ENCODE measurements around the gene DDX1. TPM values are rescaled to one million over a fixed set of nuclear protein-coding genes. Genes with fewer than 3 reads are reported as not detected.

Gene DDX1
- total RNA-seq, 1 donor from 2014 or later = 255 TPM

DNA sequence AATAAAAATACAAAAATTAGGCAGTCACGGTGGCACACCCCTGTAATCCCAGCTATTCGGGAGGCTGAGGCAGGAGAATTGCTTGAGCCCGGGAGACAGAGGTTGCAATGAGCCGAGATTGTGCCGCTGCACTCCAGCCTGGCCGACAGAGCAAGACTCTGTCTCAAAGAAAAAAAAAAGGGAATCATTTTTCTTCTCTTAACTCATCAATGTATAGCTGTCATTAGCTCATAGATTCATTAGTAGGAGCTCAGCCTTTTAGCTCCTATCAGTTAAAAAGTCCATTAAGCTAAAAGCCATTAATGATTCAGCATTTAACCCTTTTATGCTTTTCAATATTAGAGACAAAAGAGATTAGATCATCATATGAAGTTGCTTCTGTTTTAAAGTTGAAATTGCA is 24.8 kb upstream of the DDX1 start:
- Mint-ChIP-seq H3K9me3 (ENCODE audit: unreplicated experiment) (no peaks in the 10 kb centered on the region), H3K36me3 (ENCODE audit: unreplicated experiment) (no peaks in the 10 kb centered on the region), H3K27me3 (ENCODE audit: unreplicated experiment) (no peaks in the 10 kb centered on the region), H3K27ac (ENCODE audit: unreplicated experiment) (no peak overlapping the region), H3K4me3 (ENCODE audit: unreplicated experiment) (no peak overlapping the region), H3K4me1 (ENCODE audit: low read depth, unreplicated experiment) (peaks cover 5% of the 10 kb centered on the region)
- TF ChIP-seq CTCF (IDR thresholded peaks at IDR 0.05; ENCODE audit: partially characterized antibody, unreplicated experiment) = no peak
- DNase-seq = no peak

GRCh38 chr2:15568874-15569273 is 22.8 kb upstream of the DDX1 start:
- no peak overlapping the region for H3K4me3 Mint-ChIP-seq (ENCODE audit: unreplicated experiment)
- no peak overlapping the region for H3K27ac Mint-ChIP-seq (ENCODE audit: unreplicated experiment)
- no peak for TF ChIP-seq CTCF (IDR thresholded peaks at IDR 0.05; ENCODE audit: partially characterized antibody, unreplicated experiment)
- no peak for DNase-seq
- H3K4me1 Mint-ChIP-seq (ENCODE audit: low read depth, unreplicated experiment) = peaks cover 2% of the 10 kb centered on the region
- no peaks in the 10 kb centered on the region for H3K27me3 Mint-ChIP-seq (ENCODE audit: unreplicated experiment)
- H3K9me3 Mint-ChIP-seq (ENCODE audit: unreplicated experiment) = no peaks in the 10 kb centered on the region
- no peaks in the 10 kb centered on the region for H3K36me3 Mint-ChIP-seq (ENCODE audit: unreplicated experiment)

DNA sequence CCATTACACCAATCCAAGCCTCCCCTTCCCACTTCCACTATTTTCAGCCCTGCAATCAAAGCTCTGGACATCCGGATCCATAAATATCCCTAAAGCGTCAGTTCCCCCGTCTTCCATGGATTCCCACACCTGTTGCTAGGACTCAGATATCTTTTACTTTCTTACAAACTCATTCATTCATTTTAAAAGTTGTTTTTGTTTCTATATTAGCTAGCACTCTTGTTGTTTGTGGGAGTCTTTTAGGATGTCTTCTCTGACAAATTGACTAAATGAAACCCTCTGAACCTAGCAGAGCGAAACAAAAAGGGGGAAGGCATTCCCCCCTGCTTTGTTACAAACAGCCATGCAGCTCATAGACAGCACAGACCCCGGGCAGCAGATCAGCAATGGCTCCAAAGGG is 21.6 kb upstream of the DDX1 start:
- H3K9me3 Mint-ChIP-seq (ENCODE audit: unreplicated experiment) = no peaks in the 10 kb centered on the region
- peaks cover 2% of the 10 kb centered on the region for H3K4me1 Mint-ChIP-seq (ENCODE audit: low read depth, unreplicated experiment)
- TF ChIP-seq CTCF (IDR thresholded peaks at IDR 0.05; ENCODE audit: partially characterized antibody, unreplicated experiment) = no peak
- H3K27ac Mint-ChIP-seq (ENCODE audit: unreplicated experiment) = no peak overlapping the region
- no peaks in the 10 kb centered on the region for H3K36me3 Mint-ChIP-seq (ENCODE audit: unreplicated experiment)
- H3K27me3 Mint-ChIP-seq (ENCODE audit: unreplicated experiment) = no peaks in the 10 kb centered on the region
- H3K4me3 Mint-ChIP-seq (ENCODE audit: unreplicated experiment) = no peak overlapping the region
- DNase-seq = no peak

DNA sequence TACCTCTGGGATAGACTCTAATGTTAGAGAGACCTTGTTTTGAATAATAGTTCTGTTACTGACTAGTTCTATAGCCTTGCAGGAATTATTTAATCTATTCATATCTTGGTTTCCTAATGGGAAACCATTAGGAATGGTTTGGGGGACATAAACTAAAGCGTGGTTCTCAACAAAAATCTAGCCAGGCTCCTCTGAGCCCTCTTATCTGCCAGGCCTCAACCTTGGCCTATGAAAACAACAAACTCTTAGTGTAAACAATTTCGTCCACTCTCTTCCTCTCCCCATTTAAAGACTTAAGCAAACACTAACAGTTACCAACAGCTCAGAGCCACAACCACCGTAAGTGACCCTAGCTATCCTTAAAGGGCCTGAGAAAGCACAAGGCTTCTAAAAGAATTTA is 19.9 kb upstream of the DDX1 start:
- Mint-ChIP-seq H3K27me3 (ENCODE audit: unreplicated experiment) (no peaks in the 10 kb centered on the region), H3K9me3 (ENCODE audit: unreplicated experiment) (no peaks in the 10 kb centered on the region)
- DNase-seq = no peak

More for the DNA sequence above, 19.9 kb upstream of the DDX1 start:
- no peak overlapping the region for H3K27ac Mint-ChIP-seq (ENCODE audit: unreplicated experiment)
- no peak for TF ChIP-seq CTCF (IDR thresholded peaks at IDR 0.05; ENCODE audit: partially characterized antibody, unreplicated experiment)
- H3K36me3 Mint-ChIP-seq (ENCODE audit: unreplicated experiment) = no peaks in the 10 kb centered on the region
- H3K4me1 Mint-ChIP-seq (ENCODE audit: low read depth, unreplicated experiment) = peaks cover 2% of the 10 kb centered on the region
- no peak overlapping the region for H3K4me3 Mint-ChIP-seq (ENCODE audit: unreplicated experiment)

Measured in glutamatergic neuron (in vitro differentiated cells).